GM12878 (cell line): Measurements from ENCODE around the gene GNG12. TPM values are rescaled to one million over a fixed set of nuclear protein-coding genes. Genes with fewer than 3 reads are reported as not detected.

ENCODE experiments used
- ATAC-seq: fragments of 200-7000 bp; cut with Tn5 transposase; 3 replicates; pipeline ENCODE4 v1.9.1; 2020; ENCODE audit warnings: mild to moderate bottlenecking, moderate library complexity
- BruUV-seq: library from RNA; stranded (reverse); fragments of 400-500 nt; replicated peaks from 2 replicates; lab custom pipeline; 2021; lab: Mats Ljungman, UMichigan
- CTCF ChIA-PET: fragments of 300-600 bp; sonication (Branson Sonifier 250); formaldehyde crosslinking; extraction: SDS; loops from one replicate; lab custom pipeline; 2021; ENCODE audit warnings: inconsistent platforms; lab: Yijun Ruan, JAX
- POLR2A ChIA-PET: fragments of 350-600 bp; formaldehyde crosslinking; extraction: SDS; loops from one replicate; lab custom pipeline; 2021; ENCODE audit warnings: inconsistent platforms; lab: Charles Lee
- RAD21 ChIA-PET: fragments of 300-600 bp; sonication (Branson Sonifier 250); formaldehyde crosslinking; loops from one replicate; lab custom pipeline; 2023; ENCODE audit warnings: antibody characterized with exemption; ENCODE audit not compliant: unreplicated experiment; lab: Charles Lee
- SMC1A ChIA-PET: fragments of 300-600 bp; sonication (Branson Sonifier 250); formaldehyde crosslinking; loops from one replicate; lab custom pipeline; 2023; ENCODE audit not compliant: unreplicated experiment, uncharacterized antibody; lab: Charles Lee
- DNase-seq: peaks from one replicate; pipeline ENCODE4 v3.0.0-alpha.2; 2011; ENCODE audit warnings: low read depth, low spot score
- FAIRE-seq: peaks from 3 replicates; lab custom pipeline; 2011; peaks lifted over from hg19 to GRCh38; lab: Jason Lieb, UNC
- H2AFZ ChIP-seq: 2 replicates; pipeline ENCODE4 v1.6.0; 2011; ENCODE audit warnings: low read depth, low read length, control low read depth; ENCODE audit not compliant: control insufficient read depth
- H3K27ac ChIP-seq: 2 replicates; pipeline ENCODE4 v1.5.1; 2011; ENCODE audit warnings: control low read depth; ENCODE audit not compliant: control insufficient read depth, insufficient read depth
- H3K27me3 ChIP-seq, 2 experiments: replicated peaks in 1 of 2; 2 replicates each; pipeline versions ENCODE4 v1.6.0 to v1.6.1; 2011; ENCODE audit warnings: low read length in 1 of 2; ENCODE audit not compliant: control insufficient read depth in 2 of 2, insufficient read depth in 2 of 2
- H3K36me3 ChIP-seq, 2 experiments: 2 replicates each; pipeline ENCODE4 v1.5.1; 2011; ENCODE audit warnings: low read length in 1 of 2; ENCODE audit not compliant: control insufficient read depth in 2 of 2, insufficient read depth in 2 of 2
- H3K4me1 ChIP-seq: 2 replicates; pipeline ENCODE4 v1.6.1; 2011; ENCODE audit warnings: mild to moderate bottlenecking, low read length, moderate library complexity, mixed read lengths; ENCODE audit not compliant: control insufficient read depth, insufficient read depth
- H3K4me2 ChIP-seq: 2 replicates; pipeline ENCODE4 v1.6.0; 2011; ENCODE audit warnings: control low read depth; ENCODE audit not compliant: control insufficient read depth, insufficient read depth
- H3K4me3 ChIP-seq: fragments of 200-600 bp; sonication (generic); 2 replicates; pipeline ENCODE4 v1.5.1; 2016
- H3K79me2 ChIP-seq: 2 replicates; pipeline ENCODE4 v1.6.0; 2011; ENCODE audit warnings: low read length; ENCODE audit not compliant: control insufficient read depth, insufficient read depth
- H3K9ac ChIP-seq: 2 replicates; pipeline ENCODE4 v1.8.0; 2011; ENCODE audit warnings: low read length, control low read depth, mixed read lengths; ENCODE audit not compliant: control insufficient read depth, insufficient read depth
- H3K9me3 ChIP-seq: replicated peaks from 3 replicates; pipeline ENCODE4 v1.5.1; 2011; ENCODE audit warnings: mild to moderate bottlenecking, low read length; ENCODE audit not compliant: control insufficient read depth, insufficient read depth
- H4K20me1 ChIP-seq: 2 replicates; pipeline ENCODE4 v1.6.0; 2011; ENCODE audit not compliant: control insufficient read depth, insufficient read depth
- EP300 ChIP-seq, 2 experiments: fragments of 150-350 bp in 1 of 2; IDR thresholded peaks; 2 replicates each; pipeline ENCODE4 v1.6.1; 2011 to 2012; ENCODE audit warnings: low read depth in 2 of 2, low read length in 2 of 2, borderline replicate concordance in 1 of 2, improper control_type of control experiment in 1 of 2, inconsistent platforms in 1 of 2; ENCODE audit not compliant: control insufficient read depth in 1 of 2
- IKZF1 ChIP-seq: fragments of 450-650 bp; conservative IDR thresholded peaks from 2 replicates; pipeline ENCODE4 v1.6.1; 2017; ENCODE audit warnings: antibody characterized with exemption, mild to moderate bottlenecking
- MEF2B ChIP-seq: fragments of 450-650 bp; IDR thresholded peaks from 2 replicates; pipeline ENCODE4 v1.6.1; 2018; ENCODE audit warnings: mild to moderate bottlenecking, moderate library complexity; ENCODE audit not compliant: partially characterized antibody, poor library complexity, severe bottlenecking
- MTA2 ChIP-seq: fragments of 450-650 bp; IDR thresholded peaks from 2 replicates; pipeline ENCODE4 v1.6.1; 2016; ENCODE audit warnings: low read depth, mild to moderate bottlenecking, moderate library complexity
- NR2C2 ChIP-seq: IDR thresholded peaks from 2 replicates; pipeline ENCODE4 v1.6.1; 2011; ENCODE audit warnings: borderline replicate concordance, low read depth; ENCODE audit not compliant: control insufficient read depth, insufficient read length
- PAX5 ChIP-seq: IDR thresholded peaks from 2 replicates; pipeline ENCODE4 v1.6.1; 2011; ENCODE audit warnings: low read depth, low read length, borderline replicate concordance
- PAX8 ChIP-seq: fragments of 450-650 bp; IDR thresholded peaks from 2 replicates; pipeline ENCODE4 v1.6.1; 2017; ENCODE audit warnings: mild to moderate bottlenecking, moderate library complexity
- POU2F2 ChIP-seq: IDR thresholded peaks from 3 replicates; pipeline ENCODE4 v1.6.1; 2011; ENCODE audit warnings: low read depth, mild to moderate bottlenecking, low read length, borderline replicate concordance
- RUNX3 ChIP-seq: IDR thresholded peaks from 2 replicates; pipeline ENCODE4 v1.6.1; 2012; ENCODE audit warnings: low read length, inconsistent platforms
- SPI1 ChIP-seq: IDR thresholded peaks from 2 replicates; pipeline ENCODE4 v1.6.1; 2011; ENCODE audit warnings: low read depth, mild to moderate bottlenecking, low read length, moderate library complexity, borderline replicate concordance; ENCODE audit not compliant: insufficient read depth
- ZNF217 ChIP-seq: fragments of 450-650 bp; IDR thresholded peaks from 2 replicates; pipeline ENCODE4 v1.6.1; 2017; ENCODE audit warnings: antibody characterized with exemption, mild to moderate bottlenecking
- ZNF24 ChIP-seq: fragments of 450-650 bp; IDR thresholded peaks from 2 replicates; pipeline ENCODE4 v1.6.1; 2017; ENCODE audit warnings: antibody characterized with exemption, mild to moderate bottlenecking
- WGBS: methylation state at CpG from one replicate; pipeline ENCODE4 v1.1.6; 2016; ENCODE audit warnings: low lambda C conversion rate; ENCODE audit not compliant: insufficient replicate concordance, insufficient coverage; ENCODE audit errors: missing lambda C conversion rate; 5-methylcytosine and 5-hydroxymethylcytosine counted together
- in situ Hi-C: fragments of 300-500 bp; cut with MboI; formaldehyde crosslinking; loops from 9 replicates; pipeline ENCODE4 v1.14.3; 2018; ENCODE audit warnings: mixed read lengths
- intact Hi-C: fragments of 100-400 bp; cut with micrococcal nuclease; formaldehyde crosslinking; loops from one replicate; pipeline ENCODE4 v1.14.2; 2022; ENCODE audit not compliant: unreplicated experiment
- polyA plus RNA-seq, 11 experiments: library from polyadenylated mRNA; depleted of rRNA in 4 of 11; unstranded in 6 of 11; stranded (reverse) in 5 of 11; fragments of >200 nt; fragmentation: Nextera tagmentation in 4 of 11; fragmentation: Illumina TruSeq in 1 of 11; extraction: Ambion mirVana in 4 of 11; extraction: Trizol in 1 of 11; gene quantifications; 1 replicate in 1 of 11; 2 replicates in 10 of 11; pipeline versions ENCODE4 v1.2.1 to v1.2.3, GENCODE V29; 2011 to 2016; ENCODE audit warnings: inconsistent platforms in 2 of 11, missing spikeins in 2 of 11, low read depth in 1 of 11
- total RNA-seq, 4 experiments: library from RNA; depleted of rRNA in 3 of 4; stranded (reverse); fragments of >200 nt in 3 of 4; fragmentation: Illumina TruSeq in 1 of 4; extraction: Trizol in 1 of 4; gene quantifications; 2 replicates each; pipeline versions ENCODE4 v1.2.1 to v1.2.3, GENCODE V29; 2013 to 2021
- TF ChIP-seq, protein P1 (sequence below): fragments of 450-650 bp; IDR thresholded peaks from 2 replicates; pipeline ENCODE4 v1.6.1; 2017; ENCODE audit warnings: mild to moderate bottlenecking, moderate library complexity
- TF ChIP-seq, protein P2 (sequence below): fragments of 450-650 bp; IDR thresholded peaks from 2 replicates; pipeline ENCODE4 v1.6.1; 2017; ENCODE audit warnings: borderline replicate concordance

Gene GNG12
- total and polyA plus RNA-seq, 10 of the 15 experiments (the other 5 are each of a cell fraction or from before 2014, with no cell fraction given), result 0.22 to 32.8 (median 0.35) TPM

DNA sequence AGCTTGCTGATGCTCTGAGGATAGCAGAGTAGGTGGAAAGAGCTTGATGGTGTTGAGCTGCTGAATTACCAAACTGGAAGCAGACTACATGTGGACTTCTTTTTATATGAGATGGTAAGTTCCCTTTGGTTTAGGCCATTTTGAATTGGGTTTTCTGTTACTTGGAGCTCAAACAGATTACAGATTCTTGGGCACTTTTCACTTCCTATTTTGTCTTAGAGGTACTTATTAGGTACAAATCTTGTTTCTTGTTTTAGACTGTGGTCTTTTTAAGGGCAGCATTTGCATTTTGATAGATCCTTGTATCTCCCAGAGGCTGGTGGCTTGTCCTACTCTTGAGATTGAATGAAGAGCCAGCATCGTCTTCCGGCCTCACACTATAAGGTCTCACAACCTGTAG is 78.1 kb downstream of the GNG12 start:
- Histone ChIP-seq H3K27ac (no peak overlapping the region), H3K4me1 (peaks cover 33% of the 10 kb centered on the region), H3K4me2 (peak overlapping the region; percentile 47; the same call in 1 of the 2 replicates), H3K27me3 (no peaks in the 10 kb centered on the region), H3K9me3 (no peaks in the 10 kb centered on the region), H2AFZ (no peak overlapping the region; the same call in 1 of the 2 replicates), H3K79me2 (no peaks in the 10 kb centered on the region), H3K9ac (no peak overlapping the region), H3K36me3 (no peaks in the 10 kb centered on the region), H4K20me1 (no peaks in the 10 kb centered on the region), H3K4me3 (no peak overlapping the region)
- ChIA-PET CTCF (interaction anchor here (0.6 to 10.8 kb wide), 11 partner anchors 9 to 218 kb away, joined by 3 to 213 read pairs (median 4); no protein-coding TSS in a partner anchor), POLR2A (interaction anchor here (0.6 to 6.2 kb wide), 8 partner anchors 13 to 198 kb away, joined by 3 to 30 read pairs (median 4); partner anchors contain the start of gene GADD45A), RAD21 (interaction anchor here (0.7 to 12.6 kb wide), 15 partner anchors 8 to 220 kb away, joined by 3 to 225 read pairs (median 4); partner anchors contain the start of gene GADD45A), SMC1A (interaction anchor here (0.8 to 14.1 kb wide), 22 partner anchors 11 to 323 kb away, joined by 3 to 227 read pairs (median 4); partner anchors contain the start of gene GADD45A)
- peak; percentile 46 for DNase-seq
- in situ Hi-C loops, result loop anchor here (5.0 to 10.0 kb wide), 2 partner anchors 73 to 420 kb away; no protein-coding TSS in a partner anchor
- peak; percentile 10 for ATAC-seq
- intact Hi-C loops, result no loop called here
- whole genome bisulfite sequencing, result 100% methylated on average over 2 of the region's 2 CpGs
- FAIRE-seq, result no peak
- no TSS peak for BruUV-seq
- TF ChIP-seq SPI1, result peak; percentile 82
- TF ChIP-seq, protein P1, sequence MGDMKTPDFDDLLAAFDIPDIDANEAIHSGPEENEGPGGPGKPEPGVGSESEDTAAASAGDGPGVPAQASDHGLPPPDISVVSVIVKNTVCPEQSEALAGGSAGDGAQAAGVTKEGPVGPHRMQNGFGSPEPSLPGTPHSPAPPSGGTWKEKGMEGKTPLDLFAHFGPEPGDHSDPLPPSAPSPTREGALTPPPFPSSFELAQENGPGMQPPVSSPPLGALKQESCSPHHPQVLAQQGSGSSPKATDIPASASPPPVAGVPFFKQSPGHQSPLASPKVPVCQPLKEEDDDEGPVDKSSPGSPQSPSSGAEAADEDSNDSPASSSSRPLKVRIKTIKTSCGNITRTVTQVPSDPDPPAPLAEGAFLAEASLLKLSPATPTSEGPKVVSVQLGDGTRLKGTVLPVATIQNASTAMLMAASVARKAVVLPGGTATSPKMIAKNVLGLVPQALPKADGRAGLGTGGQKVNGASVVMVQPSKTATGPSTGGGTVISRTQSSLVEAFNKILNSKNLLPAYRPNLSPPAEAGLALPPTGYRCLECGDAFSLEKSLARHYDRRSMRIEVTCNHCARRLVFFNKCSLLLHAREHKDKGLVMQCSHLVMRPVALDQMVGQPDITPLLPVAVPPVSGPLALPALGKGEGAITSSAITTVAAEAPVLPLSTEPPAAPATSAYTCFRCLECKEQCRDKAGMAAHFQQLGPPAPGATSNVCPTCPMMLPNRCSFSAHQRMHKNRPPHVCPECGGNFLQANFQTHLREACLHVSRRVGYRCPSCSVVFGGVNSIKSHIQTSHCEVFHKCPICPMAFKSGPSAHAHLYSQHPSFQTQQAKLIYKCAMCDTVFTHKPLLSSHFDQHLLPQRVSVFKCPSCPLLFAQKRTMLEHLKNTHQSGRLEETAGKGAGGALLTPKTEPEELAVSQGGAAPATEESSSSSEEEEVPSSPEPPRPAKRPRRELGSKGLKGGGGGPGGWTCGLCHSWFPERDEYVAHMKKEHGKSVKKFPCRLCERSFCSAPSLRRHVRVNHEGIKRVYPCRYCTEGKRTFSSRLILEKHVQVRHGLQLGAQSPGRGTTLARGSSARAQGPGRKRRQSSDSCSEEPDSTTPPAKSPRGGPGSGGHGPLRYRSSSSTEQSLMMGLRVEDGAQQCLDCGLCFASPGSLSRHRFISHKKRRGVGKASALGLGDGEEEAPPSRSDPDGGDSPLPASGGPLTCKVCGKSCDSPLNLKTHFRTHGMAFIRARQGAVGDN, result peak; percentile 59; the same call in 1 of the 2 replicates
- peak; percentile 75; the same call in 2 of the 3 replicates for TF ChIP-seq POU2F2
- TF ChIP-seq PAX5, result no peak
- TF ChIP-seq ZNF24, result 0 out of 2 replicates have a peak, but pooled peaks have one; percentile 22
- TF ChIP-seq MEF2B, result peak; percentile 46
- 0 out of 2 replicates have a peak, but pooled peaks have one; percentile 39 for TF ChIP-seq ZNF217
- peak; percentile 27 for TF ChIP-seq IKZF1
- peak; percentile 16; the same call in 1 of the 2 replicates for TF ChIP-seq RUNX3
- TF ChIP-seq, protein P2, sequence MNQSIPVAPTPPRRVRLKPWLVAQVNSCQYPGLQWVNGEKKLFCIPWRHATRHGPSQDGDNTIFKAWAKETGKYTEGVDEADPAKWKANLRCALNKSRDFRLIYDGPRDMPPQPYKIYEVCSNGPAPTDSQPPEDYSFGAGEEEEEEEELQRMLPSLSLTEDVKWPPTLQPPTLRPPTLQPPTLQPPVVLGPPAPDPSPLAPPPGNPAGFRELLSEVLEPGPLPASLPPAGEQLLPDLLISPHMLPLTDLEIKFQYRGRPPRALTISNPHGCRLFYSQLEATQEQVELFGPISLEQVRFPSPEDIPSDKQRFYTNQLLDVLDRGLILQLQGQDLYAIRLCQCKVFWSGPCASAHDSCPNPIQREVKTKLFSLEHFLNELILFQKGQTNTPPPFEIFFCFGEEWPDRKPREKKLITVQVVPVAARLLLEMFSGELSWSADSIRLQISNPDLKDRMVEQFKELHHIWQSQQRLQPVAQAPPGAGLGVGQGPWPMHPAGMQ, result no peak
- TF ChIP-seq PAX8, result 0 out of 2 replicates have a peak, but pooled peaks have one; percentile 21
- TF ChIP-seq NR2C2, result no peak
- TF ChIP-seq EP300 (IDR thresholded peaks at IDR 0.05; ENCODE audit: borderline replicate concordance in 1 of 2, control insufficient read depth in 1 of 2, low read depth in 2 of 2, low read length in 2 of 2), result 0 out of 4 replicates have a peak, but pooled peaks of 1 of the 2 experiments have one; percentile 33
- TF ChIP-seq MTA2, result peak; percentile 63
